SU-DHL-6 (cell line): Measurements from ENCODE around the gene HIVEP3.

Experiments
- CTCF ChIP-seq: fragments of 200-600 bp; sonication (generic); IDR thresholded peaks from one replicate; pipeline ENCODE4 v1.5.1; 2017; ENCODE audit warnings: antibody characterized with exemption, mild to moderate bottlenecking, low read length, moderate library complexity; ENCODE audit not compliant: insufficient read depth, poor library complexity, severe bottlenecking
- EZH2phosphoT487 ChIP-seq: fragments of 200-600 bp; sonication (generic), shearing (Covaris generic); conservative IDR thresholded peaks from 2 replicates; pipeline ENCODE4 v1.6.1; 2018; ENCODE audit warnings: mild to moderate bottlenecking, antibody characterized with exemption, low read length, moderate library complexity, mixed read lengths

GRCh38 chr1:41509270-41509671 lies 409.5 kb downstream of the HIVEP3 start:
- TF ChIP-seq CTCF (no peak), EZH2phosphoT487 (no peak)
